PC-9 (cell line): Measurements from ENCODE around the gene LEMD3. TPM values are rescaled to one million over a fixed set of nuclear protein-coding genes. Genes with fewer than 3 reads are reported as not detected.

Source experiments
- BruUV-seq: library from RNA; stranded (reverse); fragments of 400-500 nt; replicated peaks from 2 replicates; lab custom pipeline; 2021; lab: Mats Ljungman, UMichigan
- CTCF ChIA-PET: fragments of 300-600 bp; sonication (Branson Sonifier 250); formaldehyde crosslinking; loops from one replicate; lab custom pipeline; 2022; ENCODE audit warnings: antibody characterized with exemption; lab: Charles Lee
- POLR2A ChIA-PET: fragments of 300-600 bp; sonication (Branson Sonifier 250); formaldehyde crosslinking; loops from one replicate; lab custom pipeline; 2022; ENCODE audit warnings: antibody characterized with exemption; ENCODE audit not compliant: unreplicated experiment; lab: Charles Lee
- DNase-seq, 2 experiments: peaks; one replicate each; pipeline versions ENCODE4 v3.0.0 to v3.0.0-alpha.2; 2015 to 2022; ENCODE audit warnings: mixed read lengths in 1 of 2
- H2AFZ ChIP-seq: fragments of 200-600 bp; sonication (generic); 2 replicates; pipeline ENCODE4 v1.8.1; 2017; ENCODE audit warnings: antibody characterized with exemption
- H3F3A ChIP-seq: fragments of 200-600 bp; sonication (generic); 2 replicates; pipeline ENCODE4 v1.8.1; 2017; ENCODE audit warnings: antibody characterized with exemption, mild to moderate bottlenecking, low read depth; ENCODE audit not compliant: insufficient read depth
- H3K27ac ChIP-seq: fragments of 200-600 bp; sonication (generic); 2 replicates; pipeline ENCODE4 v1.6.1; 2016; ENCODE audit warnings: mixed run types
- H3K27me3 ChIP-seq: fragments of 200-600 bp; sonication (generic); 2 replicates; pipeline ENCODE4 v1.6.1; 2016; ENCODE audit warnings: low read depth, mixed run types; ENCODE audit not compliant: insufficient read depth
- H3K36me3 ChIP-seq: fragments of 200-600 bp; sonication (generic); 2 replicates; pipeline ENCODE4 v1.6.1; 2016; ENCODE audit warnings: low read depth, mixed run types
- H3K4me1 ChIP-seq: fragments of 200-600 bp; sonication (generic); replicated peaks from 2 replicates; pipeline ENCODE4 v1.6.1; 2016; ENCODE audit warnings: mixed run types; ENCODE audit not compliant: insufficient read depth
- H3K4me2 ChIP-seq: fragments of 200-600 bp; sonication (generic); 2 replicates; pipeline ENCODE4 v1.6.1; 2017; ENCODE audit warnings: mixed run types
- H3K4me3 ChIP-seq: fragments of 200-600 bp; sonication (generic); 2 replicates; pipeline ENCODE4 v1.6.1; 2016; ENCODE audit warnings: mixed run types
- H3K79me2 ChIP-seq: fragments of 200-600 bp; sonication (generic); 2 replicates; pipeline ENCODE4 v1.6.1; 2017; ENCODE audit warnings: low read depth, mixed run types
- H3K9me2 ChIP-seq: fragments of 200-600 bp; sonication (generic); 2 replicates; pipeline ENCODE4 v1.8.1; 2017; ENCODE audit warnings: mild to moderate bottlenecking; ENCODE audit not compliant: insufficient read depth
- H3K9me3 ChIP-seq: fragments of 200-600 bp; sonication (generic); 2 replicates; pipeline ENCODE4 v1.8.1; 2016; ENCODE audit warnings: low read depth; ENCODE audit not compliant: insufficient read depth
- H4K20me1 ChIP-seq: fragments of 200-600 bp; sonication (generic); 2 replicates; pipeline ENCODE4 v1.8.1; 2017; ENCODE audit not compliant: insufficient read depth
- CTCF ChIP-seq: fragments of 200-600 bp; sonication (generic); conservative IDR thresholded peaks from 2 replicates; pipeline ENCODE4 v1.6.1; 2017; ENCODE audit warnings: mixed run types, antibody characterized with exemption, mild to moderate bottlenecking, moderate library complexity
- EZH2 ChIP-seq: fragments of 200-600 bp; sonication (generic); IDR thresholded peaks from 2 replicates; pipeline ENCODE4 v1.8.0; 2017; ENCODE audit warnings: antibody characterized with exemption, low read depth
- intact Hi-C: fragments of 100-400 bp; cut with micrococcal nuclease; formaldehyde crosslinking; loops from one replicate; pipeline ENCODE4 v1.10.0; 2022; ENCODE audit not compliant: unreplicated experiment
- total RNA-seq: library from RNA; stranded (reverse); gene quantifications from 2 replicates; pipeline ENCODE4 v1.2.3, GENCODE V29; 2021

LEMD3 gene
- total RNA-seq, 1 experiment from 2014 or later = 24.4 TPM

DNA sequence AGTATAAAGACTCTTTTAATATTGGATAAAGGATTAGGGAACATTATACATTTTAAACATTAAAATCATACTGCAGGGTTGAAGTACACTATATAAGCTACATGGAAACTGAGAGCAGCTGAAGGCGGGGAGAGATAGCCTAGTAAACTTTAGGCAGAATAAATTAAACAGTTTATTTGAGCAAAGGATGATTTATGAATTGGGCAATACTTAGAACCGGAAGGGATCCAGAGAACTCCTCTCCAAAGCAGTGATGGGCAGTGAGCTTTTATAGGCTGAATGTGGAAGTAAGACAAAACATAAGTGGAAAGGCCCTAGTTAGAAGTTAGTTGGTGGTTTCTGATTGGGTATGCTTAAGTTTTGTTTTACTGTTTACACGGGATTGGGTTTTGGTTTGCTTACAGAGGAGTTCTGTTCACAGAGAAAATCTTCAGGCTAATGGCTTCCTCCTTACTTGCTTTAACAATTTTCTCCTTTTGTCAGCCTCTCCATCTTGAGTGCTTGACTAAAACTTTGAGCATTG is 18.9 kb downstream of the LEMD3 start:
- H2AFZ ChIP-seq = no peak overlapping the region
- H3F3A ChIP-seq = no peaks in the 10 kb centered on the region
- H3K9me2 ChIP-seq = no peaks in the 10 kb centered on the region
- H3K9me3 ChIP-seq = no peaks in the 10 kb centered on the region
- no peak for DNase-seq
- intact Hi-C loops = no loop called here
- no peak overlapping the region for H3K4me3 ChIP-seq
- no peaks in the 10 kb centered on the region for H3K36me3 ChIP-seq
- H3K27me3 ChIP-seq = no peaks in the 10 kb centered on the region
- H3K4me1 ChIP-seq = no peaks in the 10 kb centered on the region
- no peak for TF ChIP-seq EZH2
- no peak overlapping the region for H3K27ac ChIP-seq
- no TSS peak for BruUV-seq
- no peak overlapping the region for H3K4me2 ChIP-seq
- POLR2A ChIA-PET = no interaction called here
- CTCF ChIA-PET = no interaction called here
- peaks cover 69% of the 10 kb centered on the region for H3K79me2 ChIP-seq
- H4K20me1 ChIP-seq = peaks cover 14% of the 10 kb centered on the region

GRCh38 chr12:65189028-65189718 is 19.8 kb downstream of the LEMD3 start:
- TF ChIP-seq CTCF (no peak), EZH2 (no peak)
- POLR2A ChIA-PET = interaction anchor here (0.6 kb wide), 1 partner anchor 16 kb away, joined by 8 read pairs; no protein-coding TSS in a partner anchor
- H3K27me3 ChIP-seq = no peaks in the 10 kb centered on the region
- H3K36me3 ChIP-seq = no peaks in the 10 kb centered on the region
- no peak overlapping the region for H3K4me3 ChIP-seq
- BruUV-seq = no TSS peak
- peaks cover 66% of the 10 kb centered on the region for H3K79me2 ChIP-seq
- H3K9me2 ChIP-seq = no peaks in the 10 kb centered on the region
- no peak for DNase-seq
- H3K4me2 ChIP-seq = no peak overlapping the region
- CTCF ChIA-PET = no interaction called here
- intact Hi-C loops = no loop called here
- no peaks in the 10 kb centered on the region for H3F3A ChIP-seq
- H3K4me1 ChIP-seq = no peaks in the 10 kb centered on the region
- peaks cover 12% of the 10 kb centered on the region for H4K20me1 ChIP-seq
- no peak overlapping the region for H2AFZ ChIP-seq
- no peak overlapping the region for H3K27ac ChIP-seq
- no peaks in the 10 kb centered on the region for H3K9me3 ChIP-seq

- no peak for TF ChIP-seq CTCF
- no peak for TF ChIP-seq EZH2
- no TSS peak for BruUV-seq
- Histone ChIP-seq H3K79me2 (peaks cover 59% of the 10 kb centered on the region), H3K27ac (no peak overlapping the region), H4K20me1 (peaks cover 12% of the 10 kb centered on the region), H3K9me3 (no peaks in the 10 kb centered on the region), H2AFZ (no peak overlapping the region), H3K9me2 (no peaks in the 10 kb centered on the region), H3K4me3 (no peak overlapping the region), H3K36me3 (no peaks in the 10 kb centered on the region), H3K27me3 (no peaks in the 10 kb centered on the region), H3K4me1 (no peaks in the 10 kb centered on the region), H3F3A (no peaks in the 10 kb centered on the region), H3K4me2 (no peak overlapping the region)
- no peak for DNase-seq
- ChIA-PET CTCF (no interaction called here), POLR2A (interaction anchor here (0.6 kb wide), 1 partner anchor 24 kb away, joined by 3 read pairs; the partner anchor contains the start of gene LEMD3)
- intact Hi-C loops = no loop called here
Observed at GRCh38 chr12:65192963-65193516, 23.7 kb downstream of the LEMD3 start.
